Activated T-helper 2 cell treated with anti-CD3 and anti-CD28 coated beads, Interferon-gamma antibody, Interleukin-2, Interleukin-4, amounts not matched to agents 10 μg/mL and 5 μg/mL and 100 μg/mL, durations not matched to agents 14 hours and 24 hours and 36 hours (primary cell): ENCODE results near the gene PTPRG. TPM values are rescaled to one million over a fixed set of nuclear protein-coding genes. Genes with fewer than 3 reads are reported as not detected.

Experiments used
- DNase-seq: peaks from one replicate; pipeline ENCODE4 v3.0.0; 2021; ENCODE audit warnings: low spot score
- H3K27ac Mint-ChIP-seq: one replicate; pipeline ENCODE4 v1.8.0; 2021; ENCODE audit warnings: mixed read lengths
- H3K27me3 Mint-ChIP-seq: one replicate; pipeline ENCODE4 v1.8.0; 2021; ENCODE audit warnings: low read depth, mixed read lengths
- H3K36me3 Mint-ChIP-seq: one replicate; pipeline ENCODE4 v1.8.0; 2021; ENCODE audit warnings: low read depth, mixed read lengths
- H3K4me1 Mint-ChIP-seq: one replicate; pipeline ENCODE4 v1.8.0; 2021; ENCODE audit warnings: low read depth, mixed read lengths
- H3K4me3 Mint-ChIP-seq: one replicate; pipeline ENCODE4 v1.8.0; 2021; ENCODE audit warnings: low read depth, mild to moderate bottlenecking, moderate library complexity, mixed read lengths
- H3K9me3 Mint-ChIP-seq: one replicate; pipeline ENCODE4 v1.8.0; 2021; ENCODE audit warnings: mixed read lengths
- intact Hi-C: fragments of 100-400 bp; cut with micrococcal nuclease; formaldehyde crosslinking; loops from one replicate; pipeline ENCODE4 v1.15.1; 2023
- total RNA-seq: library from RNA; stranded (reverse); gene quantifications from 2 replicates; pipeline ENCODE4 v1.2.3, GENCODE V29; 2022

PTPRG gene
- total RNA-seq, 1 donor from 2014 or later, result 5.1 TPM

GRCh38 chr3:61824553-61825135, 263.3 kb downstream of the PTPRG start:
- Mint-ChIP-seq H3K4me3 (no peak overlapping the region), H3K27me3 (no peaks in the 10 kb centered on the region), H3K27ac (no peak overlapping the region), H3K4me1 (no peaks in the 10 kb centered on the region), H3K36me3 (no peaks in the 10 kb centered on the region), H3K9me3 (no peaks in the 10 kb centered on the region)
- intact Hi-C loops, result no loop called here
- no peak for DNase-seq

GRCh38 chr3:61826161-61826560, 264.8 kb downstream of the PTPRG start:
- no peaks in the 10 kb centered on the region for H3K36me3 Mint-ChIP-seq
- H3K27ac Mint-ChIP-seq, result no peak overlapping the region
- H3K4me1 Mint-ChIP-seq, result no peaks in the 10 kb centered on the region
- H3K9me3 Mint-ChIP-seq, result no peaks in the 10 kb centered on the region
- no peaks in the 10 kb centered on the region for H3K27me3 Mint-ChIP-seq
- H3K4me3 Mint-ChIP-seq, result no peak overlapping the region
- intact Hi-C loops, result no loop called here
- no peak for DNase-seq

- H3K27me3 Mint-ChIP-seq, result no peaks in the 10 kb centered on the region
- H3K36me3 Mint-ChIP-seq, result no peaks in the 10 kb centered on the region
- intact Hi-C loops, result no loop called here
- H3K4me3 Mint-ChIP-seq, result no peak overlapping the region
- H3K27ac Mint-ChIP-seq, result no peak overlapping the region
- no peak for DNase-seq
- H3K9me3 Mint-ChIP-seq, result no peaks in the 10 kb centered on the region
- no peaks in the 10 kb centered on the region for H3K4me1 Mint-ChIP-seq
These were observed 267.0 kb downstream of the PTPRG start for GRCh38 chr3:61828184-61828874.

GRCh38 chr3:61828880-61829721, 267.7 kb downstream of the PTPRG start:
- no peak overlapping the region for H3K27ac Mint-ChIP-seq
- no peaks in the 10 kb centered on the region for H3K27me3 Mint-ChIP-seq
- H3K9me3 Mint-ChIP-seq, result no peaks in the 10 kb centered on the region
- no peaks in the 10 kb centered on the region for H3K36me3 Mint-ChIP-seq
- DNase-seq, result no peak
- H3K4me3 Mint-ChIP-seq, result no peak overlapping the region
- intact Hi-C loops, result no loop called here
- H3K4me1 Mint-ChIP-seq, result no peaks in the 10 kb centered on the region

- Mint-ChIP-seq H3K9me3 (no peaks in the 10 kb centered on the region), H3K27ac (no peak overlapping the region), H3K27me3 (no peaks in the 10 kb centered on the region), H3K36me3 (no peaks in the 10 kb centered on the region), H3K4me3 (no peak overlapping the region), H3K4me1 (no peaks in the 10 kb centered on the region)
- no peak for DNase-seq
- intact Hi-C loops, result no loop called here
These were observed 268.5 kb downstream of the PTPRG start for GRCh38 chr3:61829722-61830350.

- no peak overlapping the region for H3K4me3 Mint-ChIP-seq
These were observed 270.6 kb downstream of the PTPRG start for GRCh38 chr3:61831973-61832372.

GRCh38 chr3:61832375-61833229, 271.2 kb downstream of the PTPRG start:
- Mint-ChIP-seq H3K4me1 (no peaks in the 10 kb centered on the region), H3K27me3 (no peaks in the 10 kb centered on the region), H3K27ac (no peak overlapping the region), H3K9me3 (no peaks in the 10 kb centered on the region), H3K36me3 (no peaks in the 10 kb centered on the region), H3K4me3 (no peak overlapping the region)
- DNase-seq, result no peak
- intact Hi-C loops, result no loop called here

More at GRCh38 chr3:61831973-61832372, 270.6 kb downstream of the PTPRG start:
- no peak for DNase-seq
- H3K9me3 Mint-ChIP-seq, result no peaks in the 10 kb centered on the region
- no peak overlapping the region for H3K27ac Mint-ChIP-seq
- H3K36me3 Mint-ChIP-seq, result no peaks in the 10 kb centered on the region
- intact Hi-C loops, result no loop called here
- no peaks in the 10 kb centered on the region for H3K4me1 Mint-ChIP-seq
- no peaks in the 10 kb centered on the region for H3K27me3 Mint-ChIP-seq

GRCh38 chr3:61839256-61839655, 277.9 kb downstream of the PTPRG start:
- H3K27ac Mint-ChIP-seq, result no peak overlapping the region
- DNase-seq, result no peak
- H3K4me3 Mint-ChIP-seq, result no peak overlapping the region
- H3K4me1 Mint-ChIP-seq, result no peaks in the 10 kb centered on the region
- intact Hi-C loops, result no loop called here
- no peaks in the 10 kb centered on the region for H3K36me3 Mint-ChIP-seq
- H3K9me3 Mint-ChIP-seq, result no peaks in the 10 kb centered on the region
- no peaks in the 10 kb centered on the region for H3K27me3 Mint-ChIP-seq

- no peaks in the 10 kb centered on the region for H3K27me3 Mint-ChIP-seq
- DNase-seq, result no peak
- H3K4me1 Mint-ChIP-seq, result no peaks in the 10 kb centered on the region
- intact Hi-C loops, result no loop called here
- no peaks in the 10 kb centered on the region for H3K36me3 Mint-ChIP-seq
- no peak overlapping the region for H3K4me3 Mint-ChIP-seq
- no peak overlapping the region for H3K27ac Mint-ChIP-seq
- no peaks in the 10 kb centered on the region for H3K9me3 Mint-ChIP-seq
These were observed 279.9 kb downstream of the PTPRG start for GRCh38 chr3:61841111-61841845.

- Mint-ChIP-seq H3K4me1 (no peaks in the 10 kb centered on the region), H3K27me3 (no peaks in the 10 kb centered on the region), H3K36me3 (no peaks in the 10 kb centered on the region), H3K27ac (no peak overlapping the region), H3K9me3 (no peaks in the 10 kb centered on the region), H3K4me3 (no peak overlapping the region)
- no peak for DNase-seq
- intact Hi-C loops, result no loop called here
These were observed 280.6 kb downstream of the PTPRG start for GRCh38 chr3:61841988-61842387.

GRCh38 chr3:61844346-61844745, 283.0 kb downstream of the PTPRG start:
- no peak for DNase-seq
- no peak overlapping the region for H3K4me3 Mint-ChIP-seq
- H3K36me3 Mint-ChIP-seq, result no peaks in the 10 kb centered on the region
- intact Hi-C loops, result no loop called here
- H3K27ac Mint-ChIP-seq, result no peak overlapping the region
- no peaks in the 10 kb centered on the region for H3K27me3 Mint-ChIP-seq
- H3K4me1 Mint-ChIP-seq, result no peaks in the 10 kb centered on the region
- no peaks in the 10 kb centered on the region for H3K9me3 Mint-ChIP-seq

GRCh38 chr3:61846488-61846887, 285.1 kb downstream of the PTPRG start:
- Mint-ChIP-seq H3K9me3 (no peaks in the 10 kb centered on the region), H3K27ac (no peak overlapping the region), H3K4me1 (no peaks in the 10 kb centered on the region), H3K36me3 (no peaks in the 10 kb centered on the region), H3K4me3 (no peak overlapping the region), H3K27me3 (no peaks in the 10 kb centered on the region)
- DNase-seq, result no peak
- intact Hi-C loops, result no loop called here
